ENCODE measurements around the gene CD38. TPM values are rescaled to one million over a fixed set of nuclear protein-coding genes. Genes with fewer than 3 reads are reported as not detected.

The CD38 gene
- total RNA-seq, 1 experiment from 2014 or later: not detected

DNA sequence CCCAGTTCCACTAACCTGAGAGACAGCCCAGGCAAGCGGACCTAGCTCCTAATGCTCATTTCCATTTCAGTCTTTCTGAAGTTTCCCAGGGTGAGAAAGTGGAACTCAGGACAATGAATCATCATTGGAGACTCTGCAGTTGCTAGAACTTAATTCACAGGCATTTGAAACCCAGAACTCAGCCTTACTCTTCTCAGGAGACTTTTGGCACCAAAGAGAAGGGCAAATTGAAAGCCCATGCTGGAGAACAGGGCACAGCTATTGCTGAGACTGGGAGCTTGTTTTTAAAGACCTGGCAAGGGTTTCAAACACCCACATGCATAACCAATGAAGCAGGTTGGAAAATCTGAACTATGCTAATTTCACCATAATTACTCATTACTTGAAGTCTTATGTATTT, 39.3 kb upstream of the CD38 start:
- Histone ChIP-seq H3K27ac (ENCODE audit: low read depth, low read length) (no peak overlapping the region), H4K20me1 (ENCODE audit: insufficient read depth) (no peaks in the 10 kb centered on the region), H3K4me2 (ENCODE audit: low read length) (no peak overlapping the region), H3K4me3 (replicated peaks in 1 of 2; ENCODE audit: low read depth in 1 of 2, low read length in 2 of 2) (no peak overlapping the region), H3K9me2 (ENCODE audit: insufficient read depth) (no peaks in the 10 kb centered on the region), H3K79me2 (ENCODE audit: insufficient read depth, low read length) (no peaks in the 10 kb centered on the region), H2AFZ (ENCODE audit: low read depth, low read length, poor library complexity, severe bottlenecking) (no peak overlapping the region), H3K9me3 (ENCODE audit: control insufficient read depth in 1 of 2, insufficient read depth in 1 of 2, low read depth in 1 of 2, low read length in 2 of 2) (no peaks in the 10 kb centered on the region), H3K4me1 (ENCODE audit: control insufficient read depth in 1 of 2, insufficient read depth in 2 of 2, low read length in 2 of 2) (no peaks in the 10 kb centered on the region), H3K27me3 (ENCODE audit: insufficient read depth, low read length) (no peaks in the 10 kb centered on the region), H3K9ac (ENCODE audit: low read length) (no peak overlapping the region), H3K36me3 (ENCODE audit: control insufficient read depth in 1 of 2, insufficient read depth in 2 of 2, low read length in 2 of 2) (no peaks in the 10 kb centered on the region)
- CTCF ChIA-PET: no interaction called here
- RAD21 ChIA-PET (ENCODE audit: low non-redundant PET in 1 of 2, low total read pairs in 2 of 2, uncharacterized antibody in 2 of 2, unreplicated experiment in 2 of 2): no interaction called here
- no TSS peak for BruUV-seq (replicated peaks)
- no peak for DNase-seq (ENCODE audit: low read depth, low spot score)
- TF ChIP-seq YY1 (IDR thresholded peaks at IDR 0.05; ENCODE audit: extremely low read depth, insufficient replicate concordance, low read depth, low read length) (no peak), ELF1 (IDR thresholded peaks at IDR 0.05; ENCODE audit: borderline replicate concordance, low read depth) (no peak), SRF (IDR thresholded peaks at IDR 0.05; ENCODE audit: low read depth) (no peak), TCF7L2 (IDR thresholded peaks at IDR 0.05; ENCODE audit: borderline replicate concordance, extremely low read depth, insufficient read depth, insufficient read length) (no peak), RAD21 (IDR thresholded peaks at IDR 0.05; ENCODE audit: low read depth) (no peak), POLR2AphosphoS5 (IDR thresholded peaks at IDR 0.05; ENCODE audit: low read depth, low read length) (no peak), EZH2phosphoT487 (IDR thresholded peaks at IDR 0.05; ENCODE audit: borderline replicate concordance) (no peak), EGR1 (IDR thresholded peaks at IDR 0.05; ENCODE audit: low read depth) (no peak), EZH2 (IDR thresholded peaks at IDR 0.05) (no peak), ZNF274 (IDR thresholded peaks at IDR 0.05; ENCODE audit: low read depth, low read length) (no peak), SIN3A (IDR thresholded peaks at IDR 0.05; ENCODE audit: low read depth) (no peak), FOSL1 (IDR thresholded peaks at IDR 0.05; ENCODE audit: low read depth) (no peak), ZFX (IDR thresholded peaks at IDR 0.05) (no peak), JUND (IDR thresholded peaks at IDR 0.05) (no peak), POLR2A (IDR thresholded peaks at IDR 0.05; ENCODE audit: borderline replicate concordance, extremely low read depth, insufficient read depth, insufficient read length) (no peak), CBX3 (IDR thresholded peaks at IDR 0.05; ENCODE audit: low read depth) (no peak)
- TF ChIP-seq, protein P1, sequence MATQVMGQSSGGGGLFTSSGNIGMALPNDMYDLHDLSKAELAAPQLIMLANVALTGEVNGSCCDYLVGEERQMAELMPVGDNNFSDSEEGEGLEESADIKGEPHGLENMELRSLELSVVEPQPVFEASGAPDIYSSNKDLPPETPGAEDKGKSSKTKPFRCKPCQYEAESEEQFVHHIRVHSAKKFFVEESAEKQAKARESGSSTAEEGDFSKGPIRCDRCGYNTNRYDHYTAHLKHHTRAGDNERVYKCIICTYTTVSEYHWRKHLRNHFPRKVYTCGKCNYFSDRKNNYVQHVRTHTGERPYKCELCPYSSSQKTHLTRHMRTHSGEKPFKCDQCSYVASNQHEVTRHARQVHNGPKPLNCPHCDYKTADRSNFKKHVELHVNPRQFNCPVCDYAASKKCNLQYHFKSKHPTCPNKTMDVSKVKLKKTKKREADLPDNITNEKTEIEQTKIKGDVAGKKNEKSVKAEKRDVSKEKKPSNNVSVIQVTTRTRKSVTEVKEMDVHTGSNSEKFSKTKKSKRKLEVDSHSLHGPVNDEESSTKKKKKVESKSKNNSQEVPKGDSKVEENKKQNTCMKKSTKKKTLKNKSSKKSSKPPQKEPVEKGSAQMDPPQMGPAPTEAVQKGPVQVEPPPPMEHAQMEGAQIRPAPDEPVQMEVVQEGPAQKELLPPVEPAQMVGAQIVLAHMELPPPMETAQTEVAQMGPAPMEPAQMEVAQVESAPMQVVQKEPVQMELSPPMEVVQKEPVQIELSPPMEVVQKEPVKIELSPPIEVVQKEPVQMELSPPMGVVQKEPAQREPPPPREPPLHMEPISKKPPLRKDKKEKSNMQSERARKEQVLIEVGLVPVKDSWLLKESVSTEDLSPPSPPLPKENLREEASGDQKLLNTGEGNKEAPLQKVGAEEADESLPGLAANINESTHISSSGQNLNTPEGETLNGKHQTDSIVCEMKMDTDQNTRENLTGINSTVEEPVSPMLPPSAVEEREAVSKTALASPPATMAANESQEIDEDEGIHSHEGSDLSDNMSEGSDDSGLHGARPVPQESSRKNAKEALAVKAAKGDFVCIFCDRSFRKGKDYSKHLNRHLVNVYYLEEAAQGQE (IDR thresholded peaks at IDR 0.05; ENCODE audit: low read depth): no peak
- TF ChIP-seq, protein P2, sequence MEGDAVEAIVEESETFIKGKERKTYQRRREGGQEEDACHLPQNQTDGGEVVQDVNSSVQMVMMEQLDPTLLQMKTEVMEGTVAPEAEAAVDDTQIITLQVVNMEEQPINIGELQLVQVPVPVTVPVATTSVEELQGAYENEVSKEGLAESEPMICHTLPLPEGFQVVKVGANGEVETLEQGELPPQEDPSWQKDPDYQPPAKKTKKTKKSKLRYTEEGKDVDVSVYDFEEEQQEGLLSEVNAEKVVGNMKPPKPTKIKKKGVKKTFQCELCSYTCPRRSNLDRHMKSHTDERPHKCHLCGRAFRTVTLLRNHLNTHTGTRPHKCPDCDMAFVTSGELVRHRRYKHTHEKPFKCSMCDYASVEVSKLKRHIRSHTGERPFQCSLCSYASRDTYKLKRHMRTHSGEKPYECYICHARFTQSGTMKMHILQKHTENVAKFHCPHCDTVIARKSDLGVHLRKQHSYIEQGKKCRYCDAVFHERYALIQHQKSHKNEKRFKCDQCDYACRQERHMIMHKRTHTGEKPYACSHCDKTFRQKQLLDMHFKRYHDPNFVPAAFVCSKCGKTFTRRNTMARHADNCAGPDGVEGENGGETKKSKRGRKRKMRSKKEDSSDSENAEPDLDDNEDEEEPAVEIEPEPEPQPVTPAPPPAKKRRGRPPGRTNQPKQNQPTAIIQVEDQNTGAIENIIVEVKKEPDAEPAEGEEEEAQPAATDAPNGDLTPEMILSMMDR (IDR thresholded peaks at IDR 0.05 in 2 of 3, conservative IDR thresholded peaks at IDR 0.05 in 1 of 3; ENCODE audit: borderline replicate concordance in 1 of 3, insufficient read depth in 1 of 3, low read depth in 2 of 3, low read length in 2 of 3): no peak
- TF ChIP-seq, protein P3, sequence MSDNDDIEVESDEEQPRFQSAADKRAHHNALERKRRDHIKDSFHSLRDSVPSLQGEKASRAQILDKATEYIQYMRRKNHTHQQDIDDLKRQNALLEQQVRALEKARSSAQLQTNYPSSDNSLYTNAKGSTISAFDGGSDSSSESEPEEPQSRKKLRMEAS (IDR thresholded peaks at IDR 0.05): no peak
- TF ChIP-seq, protein P4, sequence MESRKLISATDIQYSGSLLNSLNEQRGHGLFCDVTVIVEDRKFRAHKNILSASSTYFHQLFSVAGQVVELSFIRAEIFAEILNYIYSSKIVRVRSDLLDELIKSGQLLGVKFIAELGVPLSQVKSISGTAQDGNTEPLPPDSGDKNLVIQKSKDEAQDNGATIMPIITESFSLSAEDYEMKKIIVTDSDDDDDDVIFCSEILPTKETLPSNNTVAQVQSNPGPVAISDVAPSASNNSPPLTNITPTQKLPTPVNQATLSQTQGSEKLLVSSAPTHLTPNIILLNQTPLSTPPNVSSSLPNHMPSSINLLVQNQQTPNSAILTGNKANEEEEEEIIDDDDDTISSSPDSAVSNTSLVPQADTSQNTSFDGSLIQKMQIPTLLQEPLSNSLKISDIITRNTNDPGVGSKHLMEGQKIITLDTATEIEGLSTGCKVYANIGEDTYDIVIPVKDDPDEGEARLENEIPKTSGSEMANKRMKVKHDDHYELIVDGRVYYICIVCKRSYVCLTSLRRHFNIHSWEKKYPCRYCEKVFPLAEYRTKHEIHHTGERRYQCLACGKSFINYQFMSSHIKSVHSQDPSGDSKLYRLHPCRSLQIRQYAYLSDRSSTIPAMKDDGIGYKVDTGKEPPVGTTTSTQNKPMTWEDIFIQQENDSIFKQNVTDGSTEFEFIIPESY (IDR thresholded peaks at IDR 0.05; ENCODE audit: extremely low read depth, insufficient replicate concordance, low read length): no peak
- intact Hi-C loops (cut with micrococcal nuclease): no loop called here
- no peak for ATAC-seq
- POLR2A ChIA-PET: interaction anchor here (1.0 kb wide), 1 partner anchor 50 kb away, joined by 3 read pairs; no protein-coding TSS in a partner anchor

Data from HCT116 (cell line).